Nephron progenitor cell (in vitro differentiated cells): ENCODE data around the gene TUBB3.

ENCODE experiments used
- DNase-seq: peaks from one replicate; pipeline ENCODE4 v3.0.0; 2021
- H3K27ac Mint-ChIP-seq: 2 replicates; pipeline ENCODE4 v1.8.0; 2021; ENCODE audit warnings: mild to moderate bottlenecking, moderate library complexity, mixed read lengths
- H3K27me3 Mint-ChIP-seq: 2 replicates; pipeline ENCODE4 v1.8.0; 2021; ENCODE audit warnings: mild to moderate bottlenecking, low read depth, mixed read lengths; ENCODE audit not compliant: poor library complexity
- H3K36me3 Mint-ChIP-seq: 2 replicates; pipeline ENCODE4 v1.8.0; 2021; ENCODE audit warnings: low read depth, mixed read lengths
- H3K4me1 Mint-ChIP-seq: 2 replicates; pipeline ENCODE4 v1.8.0; 2021; ENCODE audit warnings: mixed read lengths
- H3K4me3 Mint-ChIP-seq: 2 replicates; pipeline ENCODE4 v1.8.0; 2021; ENCODE audit warnings: mild to moderate bottlenecking, moderate library complexity, mixed read lengths
- H3K9me3 Mint-ChIP-seq: 2 replicates; pipeline ENCODE4 v1.8.0; 2021; ENCODE audit warnings: mild to moderate bottlenecking, moderate library complexity, mixed read lengths
- CTCF ChIP-seq: fragments of 200-600 bp; sonication (generic); IDR thresholded peaks from 2 replicates; pipeline ENCODE4 v1.5.0; 2021; ENCODE audit warnings: antibody characterized with exemption

TUBB3 gene

GRCh38 chr16:89956505-89957215 lies 33.5 kb downstream of the TUBB3 start:
- no peak for TF ChIP-seq CTCF
- no peaks in the 10 kb centered on the region for H3K9me3 Mint-ChIP-seq
- H3K36me3 Mint-ChIP-seq, result peaks cover 31% of the 10 kb centered on the region
- no peaks in the 10 kb centered on the region for H3K27me3 Mint-ChIP-seq
- peaks cover 11% of the 10 kb centered on the region for H3K4me1 Mint-ChIP-seq
- no peak for DNase-seq
- H3K4me3 Mint-ChIP-seq, result no peak overlapping the region
- H3K27ac Mint-ChIP-seq, result no peak overlapping the region

- H3K9me3 Mint-ChIP-seq, result no peaks in the 10 kb centered on the region
- H3K27ac Mint-ChIP-seq, result no peak overlapping the region
- no peak for TF ChIP-seq CTCF
- peaks cover 31% of the 10 kb centered on the region for H3K36me3 Mint-ChIP-seq
- H3K4me1 Mint-ChIP-seq, result peaks cover 7% of the 10 kb centered on the region
- DNase-seq, result no peak
- no peak overlapping the region for H3K4me3 Mint-ChIP-seq
- H3K27me3 Mint-ChIP-seq, result no peaks in the 10 kb centered on the region
Observed at GRCh38 chr16:89957216-89957785, 34.2 kb downstream of the TUBB3 start.

GRCh38 chr16:89958068-89958467 lies 34.9 kb downstream of the TUBB3 start:
- DNase-seq, result peak; percentile 48
- Mint-ChIP-seq H3K27me3 (peaks cover 3% of the 10 kb centered on the region), H3K36me3 (peaks cover 31% of the 10 kb centered on the region), H3K27ac (peak overlapping the region; percentile 71), H3K9me3 (no peaks in the 10 kb centered on the region), H3K4me3 (no peak overlapping the region), H3K4me1 (peaks cover 6% of the 10 kb centered on the region)
- TF ChIP-seq CTCF, result no peak

GRCh38 chr16:89958596-89958995 lies 35.5 kb downstream of the TUBB3 start:
- DNase-seq, result no peak
- peaks cover 6% of the 10 kb centered on the region for H3K4me1 Mint-ChIP-seq
- no peak overlapping the region for H3K4me3 Mint-ChIP-seq
- H3K36me3 Mint-ChIP-seq, result peaks cover 31% of the 10 kb centered on the region
- no peak overlapping the region for H3K27ac Mint-ChIP-seq
- H3K27me3 Mint-ChIP-seq, result peaks cover 3% of the 10 kb centered on the region
- H3K9me3 Mint-ChIP-seq, result no peaks in the 10 kb centered on the region
- TF ChIP-seq CTCF, result no peak

- no peak for DNase-seq
- Mint-ChIP-seq H3K27ac (no peak overlapping the region), H3K4me1 (peaks cover 10% of the 10 kb centered on the region), H3K9me3 (no peaks in the 10 kb centered on the region), H3K4me3 (no peak overlapping the region), H3K36me3 (peaks cover 26% of the 10 kb centered on the region), H3K27me3 (peaks cover 3% of the 10 kb centered on the region)
- TF ChIP-seq CTCF, result no peak
Observed at GRCh38 chr16:89960966-89961365, 37.8 kb downstream of the TUBB3 start.

- TF ChIP-seq CTCF, result no peak
- H3K27me3 Mint-ChIP-seq, result peaks cover 3% of the 10 kb centered on the region
- peaks cover 26% of the 10 kb centered on the region for H3K36me3 Mint-ChIP-seq
- no peak for DNase-seq
- H3K27ac Mint-ChIP-seq, result no peak overlapping the region
- peaks cover 14% of the 10 kb centered on the region for H3K4me1 Mint-ChIP-seq
- no peaks in the 10 kb centered on the region for H3K9me3 Mint-ChIP-seq
- no peak overlapping the region for H3K4me3 Mint-ChIP-seq
Observed at GRCh38 chr16:89961920-89962319, 38.8 kb downstream of the TUBB3 start.
